GM12865 (cell line): Measurements from ENCODE around the gene CCDC183.

Source experiments
- DNase-seq: peaks from one replicate; pipeline ENCODE4 v3.0.0; 2010; ENCODE audit warnings: low read depth
- H3K4me3 ChIP-seq: 2 replicates; pipeline ENCODE4 v1.5.1; 2011; ENCODE audit warnings: mild to moderate bottlenecking, low read depth, low read length, control low read depth
- TF ChIP-seq, protein P1 (sequence below): IDR thresholded peaks from 2 replicates; pipeline ENCODE4 v1.5.1; 2011; ENCODE audit warnings: low read length, control low read depth, low read depth, inconsistent platforms; ENCODE audit not compliant: insufficient read depth; ENCODE audit errors: missing control alignments

The CCDC183 gene

DNA sequence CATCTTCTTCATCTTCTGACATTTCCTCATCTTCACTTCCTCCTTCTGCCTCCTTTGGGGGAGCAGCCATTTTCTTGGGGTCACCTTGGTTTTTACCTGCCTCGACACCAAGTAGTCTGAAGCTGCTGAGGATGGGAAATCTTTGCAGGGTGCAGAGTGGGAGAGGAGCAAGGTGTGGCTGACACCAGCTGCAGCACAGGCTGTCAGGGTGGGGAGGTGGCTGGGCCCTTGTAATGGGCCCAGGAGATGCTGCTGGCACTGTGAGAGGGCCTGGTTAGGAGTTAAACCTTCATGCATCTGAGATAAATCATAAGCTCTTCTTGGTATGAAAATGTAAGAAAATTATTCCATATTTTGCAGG lies 19.3 kb downstream of the CCDC183 start:
- DNase-seq: no peak
- H3K4me3 ChIP-seq: no peak overlapping the region
- TF ChIP-seq, protein P1, sequence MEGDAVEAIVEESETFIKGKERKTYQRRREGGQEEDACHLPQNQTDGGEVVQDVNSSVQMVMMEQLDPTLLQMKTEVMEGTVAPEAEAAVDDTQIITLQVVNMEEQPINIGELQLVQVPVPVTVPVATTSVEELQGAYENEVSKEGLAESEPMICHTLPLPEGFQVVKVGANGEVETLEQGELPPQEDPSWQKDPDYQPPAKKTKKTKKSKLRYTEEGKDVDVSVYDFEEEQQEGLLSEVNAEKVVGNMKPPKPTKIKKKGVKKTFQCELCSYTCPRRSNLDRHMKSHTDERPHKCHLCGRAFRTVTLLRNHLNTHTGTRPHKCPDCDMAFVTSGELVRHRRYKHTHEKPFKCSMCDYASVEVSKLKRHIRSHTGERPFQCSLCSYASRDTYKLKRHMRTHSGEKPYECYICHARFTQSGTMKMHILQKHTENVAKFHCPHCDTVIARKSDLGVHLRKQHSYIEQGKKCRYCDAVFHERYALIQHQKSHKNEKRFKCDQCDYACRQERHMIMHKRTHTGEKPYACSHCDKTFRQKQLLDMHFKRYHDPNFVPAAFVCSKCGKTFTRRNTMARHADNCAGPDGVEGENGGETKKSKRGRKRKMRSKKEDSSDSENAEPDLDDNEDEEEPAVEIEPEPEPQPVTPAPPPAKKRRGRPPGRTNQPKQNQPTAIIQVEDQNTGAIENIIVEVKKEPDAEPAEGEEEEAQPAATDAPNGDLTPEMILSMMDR: no peak

DNA sequence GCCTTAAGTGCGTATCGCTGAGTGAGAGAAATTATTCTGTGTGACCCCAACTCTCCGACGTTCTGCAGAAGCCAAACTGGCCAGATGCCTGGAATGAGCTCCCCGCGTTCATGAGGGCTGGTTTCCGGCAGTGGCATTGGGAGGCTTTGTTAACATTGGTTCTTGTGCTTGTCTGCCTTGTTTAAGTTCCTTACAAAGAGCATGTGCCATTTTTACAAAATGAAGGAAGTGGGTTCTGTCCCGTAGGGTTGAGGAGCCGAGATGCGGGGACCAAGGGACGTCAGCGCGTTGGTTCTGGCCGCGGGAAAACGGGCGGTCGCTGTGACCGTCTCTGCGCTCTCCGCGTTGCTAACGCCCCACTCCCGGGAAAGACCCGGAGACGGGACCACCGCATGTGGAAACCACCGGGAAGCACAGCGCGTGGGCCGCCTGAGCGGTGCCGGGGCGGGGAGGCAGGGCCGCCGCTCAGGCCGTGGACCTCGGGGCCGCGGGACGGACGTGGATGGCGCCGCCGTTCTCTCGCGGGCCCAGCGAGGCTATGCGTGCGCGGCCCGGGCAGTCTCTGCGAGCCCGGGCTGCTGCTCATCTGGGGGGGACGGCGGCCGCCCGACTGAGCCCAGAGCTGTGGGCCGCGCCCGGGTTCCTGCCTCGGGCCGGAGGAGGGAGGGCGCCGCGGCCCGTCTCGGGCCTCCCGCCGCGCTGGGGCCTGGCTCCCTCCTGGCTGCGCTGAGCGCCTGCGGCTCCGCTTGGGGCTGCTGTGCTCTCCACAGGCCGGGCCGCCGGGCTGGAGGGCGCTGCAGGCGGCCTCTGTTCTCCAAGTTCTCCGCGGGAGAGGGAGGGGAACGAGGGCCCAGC lies 25.1 kb downstream of the CCDC183 start:
- H3K4me3 ChIP-seq: no peak overlapping the region
- DNase-seq: no peak
- TF ChIP-seq, protein P1: no peak

DNA sequence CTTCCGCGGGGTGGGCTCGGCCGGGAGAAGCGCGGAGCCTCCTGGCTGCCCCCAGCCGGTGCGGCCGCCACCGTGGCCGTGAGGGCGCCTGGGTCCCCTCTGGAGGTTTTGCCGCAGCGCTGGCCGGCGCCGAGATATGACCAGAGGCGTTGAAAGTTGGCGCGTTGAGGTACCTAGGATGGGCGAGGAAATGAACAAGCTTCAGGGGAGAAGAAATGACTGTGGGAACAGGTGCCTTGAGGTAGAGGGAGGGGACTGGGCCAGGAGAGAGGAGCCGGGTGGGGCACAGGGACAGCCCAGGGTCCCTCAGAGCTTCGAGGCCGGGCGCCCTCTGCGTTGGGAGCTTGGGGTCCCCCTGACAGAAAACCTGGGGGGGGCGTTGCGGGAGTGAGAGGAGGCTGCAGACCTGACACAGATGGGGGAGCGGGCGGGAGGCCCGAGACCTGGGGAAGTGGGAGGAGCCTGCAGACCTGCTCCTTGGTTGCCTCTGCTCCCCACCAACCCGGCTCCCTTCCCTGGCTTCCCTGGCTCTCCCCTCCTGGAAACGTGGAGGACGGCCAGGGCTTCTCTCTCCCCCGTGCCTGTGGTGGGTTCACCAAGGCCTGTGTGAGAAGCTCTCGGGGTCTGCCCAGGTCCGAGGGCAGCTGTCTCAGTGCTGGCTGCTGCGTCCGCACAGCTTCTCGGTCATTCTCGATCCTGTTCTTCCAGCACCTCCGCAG lies 25.8 kb downstream of the CCDC183 start:
- no peak for DNase-seq
- no peak overlapping the region for H3K4me3 ChIP-seq
- TF ChIP-seq, protein P1: no peak

DNA sequence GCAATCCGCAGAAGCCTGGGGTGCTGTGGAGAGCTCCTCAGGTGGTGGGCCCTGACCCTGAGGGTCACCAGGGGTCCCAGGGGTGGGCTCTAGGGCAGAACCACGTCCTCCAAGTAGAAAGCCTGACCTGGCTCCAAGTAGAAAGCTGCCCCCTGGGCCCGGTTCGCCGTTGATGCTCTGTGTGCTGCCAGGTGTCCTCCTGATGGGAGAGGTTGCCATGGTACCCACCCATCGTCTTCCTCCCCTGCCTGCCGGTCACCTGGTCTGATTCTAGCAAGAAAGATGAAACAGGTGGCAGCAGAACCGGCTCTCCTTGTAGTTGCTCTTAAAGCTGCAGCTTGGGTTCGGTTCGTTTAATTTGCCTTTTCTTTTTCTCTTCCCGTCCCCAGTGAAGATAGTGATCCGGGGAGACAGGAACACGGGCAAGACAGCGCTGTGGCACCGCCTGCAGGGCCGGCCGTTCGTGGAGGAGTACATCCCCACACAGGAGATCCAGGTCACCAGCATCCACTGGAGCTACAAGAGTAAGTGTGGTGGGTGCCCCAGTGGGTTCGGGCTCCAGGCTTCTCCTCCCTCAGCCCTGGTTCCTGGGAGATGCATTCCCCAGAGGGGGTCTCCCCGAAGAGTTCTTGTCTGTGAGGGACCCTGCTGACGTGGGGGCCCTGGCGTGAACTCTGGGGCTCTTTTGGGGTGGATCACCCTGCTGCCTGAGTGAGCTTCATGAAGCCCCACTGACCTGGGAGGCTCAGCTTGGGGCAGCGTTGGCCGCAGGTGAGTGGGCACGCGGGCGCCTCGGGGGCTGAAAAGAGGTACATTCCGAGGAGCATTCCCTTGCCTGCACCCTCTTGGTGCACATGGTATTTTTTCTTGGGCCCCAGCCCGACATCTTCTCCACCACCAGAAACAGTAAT lies 27.3 kb downstream of the CCDC183 start:
- no peak overlapping the region for H3K4me3 ChIP-seq
- TF ChIP-seq, protein P1: no peak

DNA sequence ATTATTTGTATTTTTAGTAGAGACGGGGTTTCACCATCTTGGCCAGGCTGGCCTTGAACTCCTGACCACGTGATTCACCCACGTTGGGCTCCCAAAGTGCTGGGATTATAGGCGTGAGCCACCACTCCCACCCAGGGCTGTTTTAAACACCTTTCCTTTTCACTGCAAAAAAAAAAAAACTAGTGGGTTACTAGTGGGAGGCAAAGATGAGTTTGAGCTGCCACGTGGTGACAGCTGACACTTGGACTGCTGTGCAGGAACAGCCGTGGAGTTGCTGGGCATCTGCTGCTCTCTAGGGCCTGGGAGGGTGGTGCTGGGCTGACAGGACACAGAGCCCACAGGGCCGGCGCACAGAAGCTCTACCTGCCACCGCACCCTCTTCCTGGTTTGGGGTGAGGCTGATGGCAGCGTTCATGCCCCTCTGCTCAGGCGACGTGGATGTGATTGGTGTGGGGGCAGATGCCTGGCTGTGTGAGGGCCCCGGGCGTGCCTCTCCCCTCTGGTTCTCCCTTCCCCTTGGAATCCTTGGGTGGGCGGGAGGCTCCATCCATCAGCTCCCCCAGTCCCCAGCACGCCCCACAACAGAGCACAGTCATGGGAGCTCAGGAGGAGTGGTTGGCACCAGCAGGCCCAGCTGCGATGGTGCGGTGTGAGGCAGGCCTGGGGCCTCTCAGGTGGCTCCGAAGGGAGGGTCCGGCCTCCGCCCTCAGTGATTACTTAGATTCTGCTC lies 28.5 kb downstream of the CCDC183 start:
- no peak for DNase-seq
- TF ChIP-seq, protein P1: no peak
- no peak overlapping the region for H3K4me3 ChIP-seq

More for the DNA sequence above, 27.3 kb downstream of the CCDC183 start:
- no peak for DNase-seq

DNA sequence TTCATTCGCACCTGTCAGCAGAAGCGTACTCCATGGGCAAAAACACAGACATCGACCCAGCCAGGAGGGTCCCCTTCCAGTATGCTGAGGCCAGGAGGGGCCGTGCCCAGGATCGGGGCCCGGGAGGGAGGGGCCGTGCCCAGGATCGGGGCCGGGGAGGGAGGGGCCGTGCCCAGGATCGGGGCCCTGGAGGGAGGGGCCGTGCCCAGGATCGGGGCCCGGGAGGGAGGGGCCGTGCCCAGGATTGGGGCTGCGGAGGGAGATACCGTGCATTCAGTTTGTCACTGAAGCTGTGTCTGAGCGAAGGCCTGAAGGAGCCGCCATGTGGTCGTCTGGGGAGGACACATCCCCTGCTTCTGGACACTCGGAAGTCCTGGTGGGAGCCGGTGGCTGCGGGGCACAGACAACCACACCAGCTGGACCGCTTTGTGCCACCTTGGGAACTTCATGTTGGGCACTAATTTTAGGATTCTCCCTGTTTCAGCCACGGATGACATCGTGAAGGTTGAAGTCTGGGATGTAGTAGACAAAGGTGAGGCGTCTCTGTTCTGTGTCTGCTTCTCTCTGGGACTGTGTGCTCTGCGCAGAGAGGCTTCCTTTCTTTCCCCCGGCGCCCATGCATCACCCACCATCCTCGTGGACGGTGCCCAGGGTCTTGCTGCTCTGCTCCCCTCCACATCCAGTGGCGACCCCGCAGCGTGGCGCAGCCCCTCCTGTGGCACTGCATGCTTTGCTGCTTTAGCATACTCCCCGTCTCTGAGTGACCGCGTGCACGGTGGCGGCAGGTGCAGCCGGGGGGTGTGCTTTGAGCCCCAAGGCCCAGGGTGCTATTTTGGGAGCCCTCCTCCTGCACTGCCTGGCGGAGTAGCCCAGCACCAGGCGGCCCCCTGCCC lies 29.4 kb downstream of the CCDC183 start:
- H3K4me3 ChIP-seq: no peak overlapping the region
- no peak for DNase-seq
- TF ChIP-seq, protein P1: no peak
